Testis (tissue), 3 donors: ENCODE measurements around the gene PSMB11. TPM values are rescaled to one million over a fixed set of nuclear protein-coding genes. Genes with fewer than 3 reads are reported as not detected.

ENCODE experiments used
- DNase-seq: peaks from one replicate; pipeline ENCODE4 v3.0.0-alpha.2; 2019
- H3K27ac ChIP-seq, 2 donors: fragments of 200-600 bp; sonication (generic); one replicate each; pipeline ENCODE4 v1.5.1; 2019
- H3K27me3 ChIP-seq: fragments of 200-600 bp; sonication (generic); one replicate; pipeline ENCODE4 v1.5.1; 2019
- H3K36me3 ChIP-seq: fragments of 200-600 bp; sonication (generic); one replicate; pipeline ENCODE4 v1.5.1; 2017; ENCODE audit warnings: low read depth; ENCODE audit errors: missing control alignments
- H3K4me1 ChIP-seq: fragments of 200-600 bp; sonication (generic); one replicate; pipeline ENCODE4 v1.5.1; 2019
- H3K4me3 ChIP-seq, 2 donors: fragments of 200-600 bp; sonication (generic); one replicate each; pipeline ENCODE4 v1.5.1; 2017 to 2019
- H3K9me3 ChIP-seq: fragments of 200-600 bp; sonication (generic); one replicate; pipeline ENCODE4 v1.5.1; 2017
- CTCF ChIP-seq, 3 experiments: fragments of 450-650 bp in 2 of 3; fragments of 200-600 bp in 1 of 3; sonication (generic) in 1 of 3; IDR thresholded peaks; one replicate each; pipeline ENCODE4 v1.5.1; 2016 to 2019; ENCODE audit warnings: antibody characterized with exemption in 3 of 3, mild to moderate bottlenecking in 2 of 3, moderate library complexity in 1 of 3
- POLR2A ChIP-seq: fragments of 450-650 bp; IDR thresholded peaks from one replicate; pipeline ENCODE4 v1.6.1; 2017; ENCODE audit warnings: antibody characterized with exemption, mild to moderate bottlenecking, moderate library complexity
- WGBS, 2 donors: methylation state at CpG; one replicate each; pipeline ENCODE4 v1.1.5; 2018; 5-methylcytosine and 5-hydroxymethylcytosine counted together
- intact Hi-C: fragments of 100-400 bp; cut with DNase I; formaldehyde crosslinking; loops from one replicate; pipeline ENCODE4 v1.15.1; 2023; ENCODE audit warnings: low total_unique reads
- polyA plus RNA-seq: library from polyadenylated mRNA; stranded (reverse); fragments of 350-450 nt; fragmentation: Illumina TruSeq; extraction: RNeasy Lipid Tissue Mini Kit (QIAGEN cat#74804); gene quantifications from one replicate; pipeline ENCODE4 v1.2.3, GENCODE V29; 2014; ENCODE audit warnings: low read depth, low replicate concordance; ENCODE audit not compliant: insufficient read depth
- total RNA-seq, 2 donors: library from RNA; depleted of rRNA; stranded (reverse); fragments of >200 nt; gene quantifications; one replicate each; pipeline ENCODE4 v1.2.3, GENCODE V29; 2016

Gene PSMB11
- total and polyA plus RNA-seq, 3 donors from 2014 or later: 0.12 to 0.31 (median 0.20) TPM

GRCh38 chr14:23077962-23078361 is 36.0 kb downstream of the PSMB11 start:
- TF ChIP-seq CTCF (IDR thresholded peaks at IDR 0.05): no peak
- no peak for TF ChIP-seq POLR2A

GRCh38 chr14:23078692-23079116 is 36.7 kb downstream of the PSMB11 start:
- peak; percentile 66 for DNase-seq
- TF ChIP-seq CTCF (IDR thresholded peaks at IDR 0.05): no peak
- TF ChIP-seq POLR2A: no peak
- Histone ChIP-seq H3K36me3 (no peaks in the 10 kb centered on the region), H3K4me3 (no peak overlapping the region), H3K9me3 (no peaks in the 10 kb centered on the region), H3K27me3 (no peaks in the 10 kb centered on the region), H3K27ac (peak overlapping the region in 1 of 2 donors; percentile 19), H3K4me1 (no peaks in the 10 kb centered on the region)
- intact Hi-C loops: no loop called here
- WGBS, 2 donors: 49 to 55% methylated on average over 2 of the region's 2 CpGs

More at GRCh38 chr14:23077962-23078361, 36.0 kb downstream of the PSMB11 start:
- intact Hi-C loops: no loop called here
- Histone ChIP-seq H3K9me3 (no peaks in the 10 kb centered on the region), H3K27me3 (no peaks in the 10 kb centered on the region), H3K27ac (peak overlapping the region in 1 of 2 donors; percentile 19), H3K36me3 (no peaks in the 10 kb centered on the region), H3K4me1 (no peaks in the 10 kb centered on the region), H3K4me3 (no peak overlapping the region)
- DNase-seq: no peak
- WGBS, 2 donors: 85 to 89% methylated on average over 5 of the region's 5 CpGs

GRCh38 chr14:23079716-23080115 is 37.7 kb downstream of the PSMB11 start:
- H3K4me1 ChIP-seq: no peaks in the 10 kb centered on the region
- WGBS, 2 donors: 79 to 88% methylated on average over 2 of the region's 2 CpGs

GRCh38 chr14:23080474-23080873 is 38.5 kb downstream of the PSMB11 start:
- Histone ChIP-seq H3K36me3 (no peaks in the 10 kb centered on the region), H3K9me3 (no peaks in the 10 kb centered on the region), H3K4me3 (no peak overlapping the region), H3K27me3 (no peaks in the 10 kb centered on the region), H3K4me1 (no peaks in the 10 kb centered on the region), H3K27ac (no peak overlapping the region)
- no peak for TF ChIP-seq POLR2A
- TF ChIP-seq CTCF (IDR thresholded peaks at IDR 0.05): no peak
- WGBS, 2 donors: 69 to 74% methylated on average over 1 of the region's 1 CpG
- DNase-seq: no peak
- intact Hi-C loops: no loop called here

More at GRCh38 chr14:23079716-23080115, 37.7 kb downstream of the PSMB11 start:
- Histone ChIP-seq H3K4me3 (no peak overlapping the region), H3K36me3 (no peaks in the 10 kb centered on the region), H3K27ac (peak overlapping the region in 1 of 2 donors; percentile 34), H3K9me3 (no peaks in the 10 kb centered on the region), H3K27me3 (no peaks in the 10 kb centered on the region)
- no peak for DNase-seq
- TF ChIP-seq POLR2A (no peak), CTCF (IDR thresholded peaks at IDR 0.05) (no peak)
- intact Hi-C loops: no loop called here

GRCh38 chr14:23085458-23085857 is 43.4 kb downstream of the PSMB11 start:
- DNase-seq: no peak
- no peak overlapping the region for H3K4me3 ChIP-seq
- TF ChIP-seq CTCF (IDR thresholded peaks at IDR 0.05) (no peak), POLR2A (no peak)
- intact Hi-C loops: no loop called here
- 71 to 84% methylated on average over 3 of the region's 3 CpGs for WGBS, 2 donors
- H3K27ac ChIP-seq: no peak overlapping the region
- no peaks in the 10 kb centered on the region for H3K9me3 ChIP-seq
- no peaks in the 10 kb centered on the region for H3K36me3 ChIP-seq
- no peaks in the 10 kb centered on the region for H3K27me3 ChIP-seq
- H3K4me1 ChIP-seq: no peaks in the 10 kb centered on the region
